ENCODE measurements around the gene C9. TPM values are rescaled to one million over a fixed set of nuclear protein-coding genes. Genes with fewer than 3 reads are reported as not detected.
A peak's percentile ranks its signal among the peaks of the same experiment; 100 is the strongest.

C9 gene
- total RNA-seq, 2 donors from 2014 or later, result 0.57 TPM; not detected in 1

DNA sequence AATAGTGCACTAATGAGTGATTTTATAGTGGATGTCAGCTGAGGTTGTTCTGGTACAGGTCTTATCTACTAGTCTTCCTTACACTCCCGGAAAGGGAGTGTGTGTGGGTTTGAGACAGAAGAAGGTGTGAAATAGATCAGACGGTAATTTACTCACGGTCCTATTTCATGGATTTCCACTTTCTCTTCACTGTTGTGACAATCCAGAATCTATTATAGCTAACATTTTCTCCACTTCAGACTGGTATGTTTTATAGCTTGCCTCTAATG lies 7.0 kb upstream of the C9 start:
- Histone ChIP-seq H3K27me3 (no peaks in the 10 kb centered on the region), H3K9ac (ENCODE audit: low read depth in 2 of 2, low read length in 2 of 2) (no peak overlapping the region), H3K4me3 (no peak overlapping the region), H3K27ac (no peak overlapping the region), H3K9me3 (no peaks in the 10 kb centered on the region), H3K36me3 (no peaks in the 10 kb centered on the region), H3K4me1 (no peaks in the 10 kb centered on the region)
- DNase-seq, result no peak
- intact Hi-C loops (cut with DNase I), result loop anchor here (5.0 kb wide), 1 partner anchor 154 kb away; the partner anchor contains the start of gene FYB1
- TF ChIP-seq, protein P1, sequence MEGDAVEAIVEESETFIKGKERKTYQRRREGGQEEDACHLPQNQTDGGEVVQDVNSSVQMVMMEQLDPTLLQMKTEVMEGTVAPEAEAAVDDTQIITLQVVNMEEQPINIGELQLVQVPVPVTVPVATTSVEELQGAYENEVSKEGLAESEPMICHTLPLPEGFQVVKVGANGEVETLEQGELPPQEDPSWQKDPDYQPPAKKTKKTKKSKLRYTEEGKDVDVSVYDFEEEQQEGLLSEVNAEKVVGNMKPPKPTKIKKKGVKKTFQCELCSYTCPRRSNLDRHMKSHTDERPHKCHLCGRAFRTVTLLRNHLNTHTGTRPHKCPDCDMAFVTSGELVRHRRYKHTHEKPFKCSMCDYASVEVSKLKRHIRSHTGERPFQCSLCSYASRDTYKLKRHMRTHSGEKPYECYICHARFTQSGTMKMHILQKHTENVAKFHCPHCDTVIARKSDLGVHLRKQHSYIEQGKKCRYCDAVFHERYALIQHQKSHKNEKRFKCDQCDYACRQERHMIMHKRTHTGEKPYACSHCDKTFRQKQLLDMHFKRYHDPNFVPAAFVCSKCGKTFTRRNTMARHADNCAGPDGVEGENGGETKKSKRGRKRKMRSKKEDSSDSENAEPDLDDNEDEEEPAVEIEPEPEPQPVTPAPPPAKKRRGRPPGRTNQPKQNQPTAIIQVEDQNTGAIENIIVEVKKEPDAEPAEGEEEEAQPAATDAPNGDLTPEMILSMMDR (IDR thresholded peaks at IDR 0.05), result no peak

DNA sequence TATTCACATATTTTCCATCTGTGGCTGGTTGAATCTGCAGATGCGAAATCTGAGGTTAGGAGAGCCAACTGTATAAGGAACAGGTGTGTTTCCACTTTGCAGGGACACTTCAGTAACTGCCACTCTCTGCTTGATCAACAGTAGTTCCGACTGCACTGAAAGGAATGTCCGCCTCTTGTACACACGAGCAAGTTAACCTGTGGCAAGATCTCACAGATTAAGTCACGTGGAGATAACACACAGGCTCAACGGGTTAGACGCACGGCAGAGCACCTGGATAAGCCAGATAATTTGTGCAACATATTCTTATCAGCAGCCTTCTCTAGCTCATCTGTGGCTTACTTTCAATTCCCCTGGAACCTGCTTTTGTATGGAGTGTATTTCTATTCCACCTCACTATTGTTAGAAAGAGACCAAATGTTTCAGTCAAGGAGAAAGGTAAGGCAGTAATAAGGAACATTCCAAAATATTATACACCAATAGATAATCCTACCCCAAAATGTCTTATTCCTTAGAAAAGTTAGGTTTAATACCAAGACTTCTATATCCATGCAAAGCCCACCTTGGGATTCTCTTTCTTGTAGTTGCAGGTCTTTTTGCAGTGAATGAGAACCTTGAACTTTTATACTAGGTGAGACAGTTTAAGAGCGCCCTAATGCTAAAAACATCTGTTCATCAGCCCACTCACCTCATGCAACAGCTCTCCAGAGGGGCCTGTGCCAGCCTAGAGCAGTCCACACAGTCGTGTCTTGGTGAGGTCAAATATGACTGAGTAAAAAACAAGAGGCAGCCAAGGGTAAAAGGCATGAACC lies 6.5 kb upstream of the C9 start:
- Histone ChIP-seq H3K36me3 (no peaks in the 10 kb centered on the region), H3K27me3 (no peaks in the 10 kb centered on the region), H3K9ac (ENCODE audit: low read depth in 2 of 2, low read length in 2 of 2) (no peak overlapping the region), H3K9me3 (no peaks in the 10 kb centered on the region), H3K4me3 (no peak overlapping the region), H3K27ac (no peak overlapping the region), H3K4me1 (no peaks in the 10 kb centered on the region)
- intact Hi-C loops (cut with DNase I), result loop anchor here (5.0 kb wide), 1 partner anchor 153 kb away; the partner anchor contains the start of gene FYB1
- peak; percentile 44 for DNase-seq
- TF ChIP-seq, protein P1 (IDR thresholded peaks at IDR 0.05), result no peak

DNA sequence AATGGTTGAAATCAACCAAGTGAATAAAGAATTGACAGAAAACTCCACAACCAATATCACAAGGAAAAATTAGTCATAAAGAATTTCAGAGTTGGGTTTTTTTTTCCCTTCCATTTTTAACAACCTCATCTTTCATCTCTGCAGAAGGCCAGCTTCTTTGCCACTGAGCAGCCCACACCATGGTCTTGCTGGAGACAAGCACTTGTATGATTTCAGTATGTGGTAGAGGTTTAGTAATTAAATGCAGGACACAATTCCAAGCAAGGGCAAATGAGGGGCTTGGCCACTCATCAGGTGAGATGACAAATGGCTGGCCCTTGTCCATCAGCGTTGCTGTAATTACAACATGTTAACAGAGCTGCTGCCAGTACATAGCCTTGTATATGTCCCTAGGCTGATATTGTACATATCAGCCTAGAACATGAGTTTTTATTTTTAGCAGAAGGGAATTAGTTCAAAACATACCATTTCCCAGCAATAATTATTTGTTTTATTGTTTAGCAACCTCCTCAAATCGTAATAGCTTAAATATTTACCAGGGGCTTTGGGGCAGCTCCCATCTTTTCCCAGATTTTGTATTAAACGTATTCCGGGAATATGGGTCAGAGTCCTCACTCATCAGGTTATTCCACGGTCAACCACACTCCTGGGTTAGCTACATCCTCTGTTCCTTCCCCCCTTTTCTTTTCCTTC lies 5.0 kb upstream of the C9 start:
- no peaks in the 10 kb centered on the region for H3K27me3 ChIP-seq
- H3K27ac ChIP-seq, result no peak overlapping the region
- no peaks in the 10 kb centered on the region for H3K4me1 ChIP-seq
- intact Hi-C loops (cut with DNase I), result no loop called here
- no peak overlapping the region for H3K4me3 ChIP-seq
- H3K36me3 ChIP-seq, result no peaks in the 10 kb centered on the region
- DNase-seq, result no peak
- no peak overlapping the region for H3K9ac ChIP-seq (ENCODE audit: low read depth in 2 of 2, low read length in 2 of 2)
- TF ChIP-seq, protein P1 (IDR thresholded peaks at IDR 0.05), result no peak
- no peaks in the 10 kb centered on the region for H3K9me3 ChIP-seq

GRCh38 chr5:39368116-39368515 lies 3.8 kb upstream of the C9 start:
- H3K9ac ChIP-seq (ENCODE audit: low read depth in 2 of 2, low read length in 2 of 2), result no peak overlapping the region
- no peak for DNase-seq
- no peak overlapping the region for H3K4me3 ChIP-seq
- TF ChIP-seq, protein P1 (IDR thresholded peaks at IDR 0.05), result no peak
- H3K36me3 ChIP-seq, result no peaks in the 10 kb centered on the region
- H3K27ac ChIP-seq, result no peak overlapping the region
- H3K4me1 ChIP-seq, result no peaks in the 10 kb centered on the region
- intact Hi-C loops (cut with DNase I), result no loop called here
- no peaks in the 10 kb centered on the region for H3K27me3 ChIP-seq
- H3K9me3 ChIP-seq, result no peaks in the 10 kb centered on the region

- Histone ChIP-seq H3K4me3 (no peak overlapping the region), H3K4me1 (no peaks in the 10 kb centered on the region), H3K27me3 (no peaks in the 10 kb centered on the region), H3K9me3 (no peaks in the 10 kb centered on the region), H3K9ac (ENCODE audit: low read depth in 2 of 2, low read length in 2 of 2) (no peak overlapping the region), H3K27ac (no peak overlapping the region), H3K36me3 (no peaks in the 10 kb centered on the region)
- intact Hi-C loops (cut with DNase I), result no loop called here
- TF ChIP-seq, protein P1 (IDR thresholded peaks at IDR 0.05), result no peak
- no peak for DNase-seq
Observed at GRCh38 chr5:39367711-39368110, 3.4 kb upstream of the C9 start.
